ENCODE data around the gene MMP8.

DNA sequence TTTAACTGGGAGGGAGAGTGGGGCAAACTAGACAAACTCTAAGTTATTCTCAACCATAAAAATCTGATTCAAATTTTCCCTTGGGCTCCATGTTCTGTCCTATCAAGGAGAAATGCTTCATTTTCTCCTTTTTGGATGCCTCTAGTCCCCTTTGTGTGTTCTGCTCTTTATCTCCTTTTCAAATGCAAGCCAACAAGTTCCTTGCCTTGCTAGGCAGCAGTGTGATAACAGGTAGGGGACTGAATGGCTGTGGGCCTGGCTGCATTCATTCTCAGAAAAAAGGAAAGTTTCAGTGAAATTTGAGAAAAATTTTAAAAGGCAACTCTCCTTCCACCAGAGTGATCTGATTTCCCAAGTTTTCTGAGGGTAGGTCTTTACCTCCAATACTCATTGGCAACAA, 26.9 kb upstream of the MMP8 start:
- TF ChIP-seq, protein P1, sequence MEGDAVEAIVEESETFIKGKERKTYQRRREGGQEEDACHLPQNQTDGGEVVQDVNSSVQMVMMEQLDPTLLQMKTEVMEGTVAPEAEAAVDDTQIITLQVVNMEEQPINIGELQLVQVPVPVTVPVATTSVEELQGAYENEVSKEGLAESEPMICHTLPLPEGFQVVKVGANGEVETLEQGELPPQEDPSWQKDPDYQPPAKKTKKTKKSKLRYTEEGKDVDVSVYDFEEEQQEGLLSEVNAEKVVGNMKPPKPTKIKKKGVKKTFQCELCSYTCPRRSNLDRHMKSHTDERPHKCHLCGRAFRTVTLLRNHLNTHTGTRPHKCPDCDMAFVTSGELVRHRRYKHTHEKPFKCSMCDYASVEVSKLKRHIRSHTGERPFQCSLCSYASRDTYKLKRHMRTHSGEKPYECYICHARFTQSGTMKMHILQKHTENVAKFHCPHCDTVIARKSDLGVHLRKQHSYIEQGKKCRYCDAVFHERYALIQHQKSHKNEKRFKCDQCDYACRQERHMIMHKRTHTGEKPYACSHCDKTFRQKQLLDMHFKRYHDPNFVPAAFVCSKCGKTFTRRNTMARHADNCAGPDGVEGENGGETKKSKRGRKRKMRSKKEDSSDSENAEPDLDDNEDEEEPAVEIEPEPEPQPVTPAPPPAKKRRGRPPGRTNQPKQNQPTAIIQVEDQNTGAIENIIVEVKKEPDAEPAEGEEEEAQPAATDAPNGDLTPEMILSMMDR (IDR thresholded peaks at IDR 0.05), result no peak
- TF ChIP-seq ZFX (IDR thresholded peaks at IDR 0.05; ENCODE audit: borderline replicate concordance), result no peak
